ENCODE measurements around the gene NAA15. TPM values are rescaled to one million over a fixed set of nuclear protein-coding genes. Genes with fewer than 3 reads are reported as not detected.
"Not testable (repeated sequence)": the region's sequence is repeated elsewhere in the genome, so short reads cannot be mapped to it uniquely, and the experiment has no call there.

Gene NAA15
- total RNA-seq, 1 experiment from 2014 or later, result 80.6 TPM

DNA sequence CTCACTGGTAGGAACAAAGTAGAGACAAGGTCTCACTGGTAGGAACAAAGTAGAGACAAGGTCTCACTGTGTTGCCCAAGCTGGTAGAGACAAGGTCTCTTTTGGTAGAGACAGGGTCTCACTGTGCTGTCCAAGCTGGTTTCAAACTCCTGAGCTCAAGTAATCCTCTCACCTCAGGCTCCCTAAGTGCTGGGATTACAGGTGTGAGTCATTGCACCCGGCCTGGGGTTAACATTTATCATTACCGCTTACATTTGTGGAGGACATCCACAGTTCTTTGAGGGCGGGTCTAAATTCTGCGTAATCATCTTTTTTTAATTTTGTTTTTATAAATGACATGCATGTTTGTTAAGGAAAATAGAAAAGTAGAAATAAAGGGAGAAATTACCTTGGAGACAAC is 164.6 kb downstream of the NAA15 start:
- H3K4me1 Mint-ChIP-seq (ENCODE audit: insufficient read depth, unreplicated experiment), result peaks cover 5% of the 10 kb centered on the region
- no peak overlapping the region for H3K27ac Mint-ChIP-seq (ENCODE audit: low read depth, unreplicated experiment)
- BruUV-seq (replicated peaks), result no TSS peak
- peak; percentile 38 for DNase-seq (ENCODE audit: unreplicated experiment)
- H3K9me3 Mint-ChIP-seq (ENCODE audit: unreplicated experiment), result no peaks in the 10 kb centered on the region
- TF ChIP-seq, protein P1, sequence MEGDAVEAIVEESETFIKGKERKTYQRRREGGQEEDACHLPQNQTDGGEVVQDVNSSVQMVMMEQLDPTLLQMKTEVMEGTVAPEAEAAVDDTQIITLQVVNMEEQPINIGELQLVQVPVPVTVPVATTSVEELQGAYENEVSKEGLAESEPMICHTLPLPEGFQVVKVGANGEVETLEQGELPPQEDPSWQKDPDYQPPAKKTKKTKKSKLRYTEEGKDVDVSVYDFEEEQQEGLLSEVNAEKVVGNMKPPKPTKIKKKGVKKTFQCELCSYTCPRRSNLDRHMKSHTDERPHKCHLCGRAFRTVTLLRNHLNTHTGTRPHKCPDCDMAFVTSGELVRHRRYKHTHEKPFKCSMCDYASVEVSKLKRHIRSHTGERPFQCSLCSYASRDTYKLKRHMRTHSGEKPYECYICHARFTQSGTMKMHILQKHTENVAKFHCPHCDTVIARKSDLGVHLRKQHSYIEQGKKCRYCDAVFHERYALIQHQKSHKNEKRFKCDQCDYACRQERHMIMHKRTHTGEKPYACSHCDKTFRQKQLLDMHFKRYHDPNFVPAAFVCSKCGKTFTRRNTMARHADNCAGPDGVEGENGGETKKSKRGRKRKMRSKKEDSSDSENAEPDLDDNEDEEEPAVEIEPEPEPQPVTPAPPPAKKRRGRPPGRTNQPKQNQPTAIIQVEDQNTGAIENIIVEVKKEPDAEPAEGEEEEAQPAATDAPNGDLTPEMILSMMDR (IDR thresholded peaks at IDR 0.05; ENCODE audit: unreplicated experiment), result no peak
- H3K36me3 Mint-ChIP-seq (ENCODE audit: insufficient read depth, unreplicated experiment), result no peaks in the 10 kb centered on the region
- CTCF ChIA-PET, result interaction anchor here (0.6 to 0.7 kb wide), 2 partner anchors 28 to 526 kb away, joined by 3 to 7 read pairs; no protein-coding TSS in a partner anchor
- POLR2A ChIA-PET, result no interaction called here
- no peak overlapping the region for H3K4me3 Mint-ChIP-seq (ENCODE audit: unreplicated experiment)
- H3K27me3 Mint-ChIP-seq (ENCODE audit: insufficient read depth, unreplicated experiment), result no peaks in the 10 kb centered on the region
- intact Hi-C loops (cut with micrococcal nuclease), result no loop called here

DNA sequence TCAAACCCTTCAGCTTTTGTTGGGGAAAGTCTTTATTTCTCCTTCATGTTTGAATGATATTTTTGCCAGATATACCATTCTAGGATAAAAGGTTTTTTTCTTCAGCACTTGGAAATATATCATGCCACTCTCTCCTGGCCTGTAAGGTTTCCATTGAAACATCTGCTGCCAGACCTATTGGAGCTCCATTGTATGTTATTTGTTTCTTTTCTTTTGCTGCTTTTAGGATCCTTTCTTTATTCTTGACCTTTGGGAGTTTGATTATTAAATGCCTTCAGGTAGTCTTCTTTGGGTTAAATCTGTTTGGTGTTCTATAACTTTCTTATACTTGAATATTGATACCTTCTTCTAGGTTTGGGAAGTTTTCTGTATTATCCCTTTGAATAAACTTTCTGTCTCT is 167.5 kb downstream of the NAA15 start:
- H3K4me3 Mint-ChIP-seq (ENCODE audit: unreplicated experiment); H3K4me1 Mint-ChIP-seq (ENCODE audit: insufficient read depth, unreplicated experiment); intact Hi-C loops (cut with micrococcal nuclease); DNase-seq (ENCODE audit: unreplicated experiment); H3K9me3 Mint-ChIP-seq (ENCODE audit: unreplicated experiment); H3K27ac Mint-ChIP-seq (ENCODE audit: low read depth, unreplicated experiment); H3K27me3 Mint-ChIP-seq (ENCODE audit: insufficient read depth, unreplicated experiment); BruUV-seq (replicated peaks): not testable (repeated sequence)
- H3K36me3 Mint-ChIP-seq (ENCODE audit: insufficient read depth, unreplicated experiment), result peaks cover 14% of the 10 kb centered on the region
- ChIA-PET CTCF (interaction anchor here (0.7 kb wide), 1 partner anchor 9 kb away, joined by 3 read pairs; no protein-coding TSS in a partner anchor), POLR2A (interaction anchor here (1.0 kb wide), 1 partner anchor 16 kb away, joined by 3 read pairs; no protein-coding TSS in a partner anchor)

DNA sequence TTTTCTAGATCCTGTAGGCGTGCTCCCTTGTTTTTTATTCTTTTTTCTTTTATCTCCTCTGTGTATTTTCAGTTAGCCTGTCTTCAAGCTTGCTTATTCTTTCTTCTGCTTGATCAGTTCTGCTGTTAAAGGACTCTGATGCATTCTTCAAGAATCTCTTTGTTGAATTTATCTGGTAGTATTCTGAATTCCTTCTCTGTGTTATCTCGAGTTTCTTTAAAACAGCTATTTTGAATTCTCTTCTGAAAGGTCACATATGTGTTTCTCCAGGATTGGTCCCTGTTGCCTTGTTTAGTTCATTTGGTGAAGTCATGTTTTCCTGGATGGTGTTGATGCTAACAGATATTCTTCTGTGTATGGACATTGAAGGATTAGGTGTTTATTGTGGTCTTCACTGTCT is 167.9 kb downstream of the NAA15 start:
- H3K36me3 Mint-ChIP-seq (ENCODE audit: insufficient read depth, unreplicated experiment), result peaks cover 14% of the 10 kb centered on the region
- CTCF ChIA-PET, result interaction anchor here (0.7 kb wide), 1 partner anchor 9 kb away, joined by 3 read pairs; no protein-coding TSS in a partner anchor
- H3K27me3 Mint-ChIP-seq (ENCODE audit: insufficient read depth, unreplicated experiment), result no peaks in the 10 kb centered on the region
- DNase-seq (ENCODE audit: unreplicated experiment), result no peak
- H3K9me3 Mint-ChIP-seq (ENCODE audit: unreplicated experiment), result no peaks in the 10 kb centered on the region
- TF ChIP-seq, protein P1 (IDR thresholded peaks at IDR 0.05; ENCODE audit: unreplicated experiment), result no peak
- no TSS peak for BruUV-seq (replicated peaks)
- no peaks in the 10 kb centered on the region for H3K4me1 Mint-ChIP-seq (ENCODE audit: insufficient read depth, unreplicated experiment)
- no peak overlapping the region for H3K4me3 Mint-ChIP-seq (ENCODE audit: unreplicated experiment)
- H3K27ac Mint-ChIP-seq (ENCODE audit: low read depth, unreplicated experiment), result no peak overlapping the region
- intact Hi-C loops (cut with micrococcal nuclease), result no loop called here
- POLR2A ChIA-PET, result interaction anchor here (1.0 kb wide), 1 partner anchor 16 kb away, joined by 3 read pairs; no protein-coding TSS in a partner anchor

Other genes starting within 250 kb of the NAA15 start
- 26.5 and 28.7 TPM in 2 replicates for gene ELF2, start 124.3 kb upstream of the NAA15 start, total RNA-seq (2022)
- not detected in 2 replicates for gene MGARP, start 21.3 kb upstream of the NAA15 start, total RNA-seq (2022)
- gene NDUFC1, start 972 bp downstream of the NAA15 start, total RNA-seq (2022), result 86.1 and 102 TPM in 2 replicates
- 6.3 and 6.4 TPM in 2 replicates for gene RAB33B, start 152.6 kb downstream of the NAA15 start, total RNA-seq (2022)